Duodenal mucosa (tissue), 2 donors: ENCODE data around the gene UVRAG.
"Not testable (repeated sequence)": the region's sequence is repeated elsewhere in the genome, so short reads cannot be mapped to it uniquely, and the experiment has no call there.

Experiments
- H3K27ac ChIP-seq: one replicate; pipeline ENCODE4 v1.7.0; 2013; ENCODE audit warnings: low read depth, low read length
- H3K27me3 ChIP-seq, 2 donors: one replicate each; pipeline ENCODE4 v1.7.0; 2013; ENCODE audit warnings: low read length in 2 of 2, control low read depth in 1 of 2; ENCODE audit not compliant: insufficient read depth in 2 of 2, control insufficient read depth in 1 of 2
- H3K36me3 ChIP-seq, 2 donors: one replicate each; pipeline ENCODE4 v1.7.0; 2013; ENCODE audit warnings: low read length in 2 of 2, control low read depth in 1 of 2; ENCODE audit not compliant: insufficient read depth in 2 of 2, control insufficient read depth in 1 of 2
- H3K4me1 ChIP-seq, 2 donors: one replicate each; pipeline ENCODE4 v1.7.0; 2013; ENCODE audit warnings: low read length in 2 of 2, control low read depth in 1 of 2; ENCODE audit not compliant: insufficient read depth in 2 of 2, control insufficient read depth in 1 of 2
- H3K4me3 ChIP-seq, 2 donors: one replicate each; pipeline ENCODE4 v1.7.0; 2013; ENCODE audit warnings: low read length in 2 of 2, low read depth in 1 of 2
- H3K9ac ChIP-seq, 2 donors: one replicate each; pipeline ENCODE4 v1.7.0; 2013; ENCODE audit warnings: low read length in 2 of 2, low read depth in 1 of 2
- H3K9me3 ChIP-seq, 2 donors: one replicate each; pipeline ENCODE4 v1.7.0; 2013; ENCODE audit warnings: low read length in 2 of 2, control low read depth in 1 of 2; ENCODE audit not compliant: control insufficient read depth in 1 of 2

UVRAG gene

DNA sequence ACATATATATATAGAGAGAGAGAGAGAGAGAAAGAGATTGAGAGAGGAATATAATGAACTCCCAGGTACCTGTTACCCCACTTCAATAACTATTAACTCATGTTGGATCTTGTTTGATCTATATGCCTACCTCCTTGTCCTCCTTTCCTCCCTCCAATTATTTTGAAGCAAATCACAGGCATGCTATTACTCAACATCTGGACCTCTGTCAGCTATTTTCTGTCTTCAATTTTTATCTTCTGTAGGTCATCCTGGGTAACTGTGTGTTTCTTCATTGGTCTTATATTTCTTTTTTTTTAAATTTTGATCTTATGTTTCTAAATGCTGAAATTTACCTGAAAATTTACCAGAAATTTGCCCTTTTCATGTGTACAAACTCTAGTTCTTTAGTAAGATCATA is 24.8 kb downstream of the UVRAG start:
- H3K9me3 ChIP-seq = no peaks in the 10 kb centered on the region
- no peaks in the 10 kb centered on the region for H3K4me1 ChIP-seq
- no peak overlapping the region for H3K9ac ChIP-seq
- no peaks in the 10 kb centered on the region for H3K36me3 ChIP-seq
- H3K4me3 ChIP-seq = no peak overlapping the region
- H3K27me3 ChIP-seq = no peaks in the 10 kb centered on the region
- H3K27ac ChIP-seq = no peak overlapping the region

DNA sequence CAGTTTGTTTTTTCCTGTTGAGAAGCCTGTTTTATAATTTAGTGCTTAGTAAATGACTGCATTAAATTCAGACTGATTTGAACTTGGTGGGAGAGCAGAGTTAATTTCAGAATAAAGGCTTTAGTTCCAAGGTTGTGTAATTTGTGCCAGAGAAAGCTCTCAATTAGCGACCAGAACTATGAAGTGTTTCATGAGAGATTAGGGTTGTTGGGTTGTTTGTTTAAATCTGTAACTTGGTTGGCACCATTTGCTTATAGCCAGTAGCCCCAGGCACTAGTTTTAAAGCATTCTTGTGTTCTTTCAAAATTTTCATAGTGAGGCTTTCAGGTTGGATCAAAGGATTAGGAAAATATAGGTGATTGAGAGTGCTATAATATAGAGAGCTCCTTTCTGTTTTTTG is 25.5 kb downstream of the UVRAG start:
- no peaks in the 10 kb centered on the region for H3K9me3 ChIP-seq
- no peaks in the 10 kb centered on the region for H3K27me3 ChIP-seq
- no peak overlapping the region for H3K9ac ChIP-seq
- no peaks in the 10 kb centered on the region for H3K36me3 ChIP-seq
- no peaks in the 10 kb centered on the region for H3K4me1 ChIP-seq
- H3K27ac ChIP-seq = no peak overlapping the region
- H3K4me3 ChIP-seq = no peak overlapping the region

DNA sequence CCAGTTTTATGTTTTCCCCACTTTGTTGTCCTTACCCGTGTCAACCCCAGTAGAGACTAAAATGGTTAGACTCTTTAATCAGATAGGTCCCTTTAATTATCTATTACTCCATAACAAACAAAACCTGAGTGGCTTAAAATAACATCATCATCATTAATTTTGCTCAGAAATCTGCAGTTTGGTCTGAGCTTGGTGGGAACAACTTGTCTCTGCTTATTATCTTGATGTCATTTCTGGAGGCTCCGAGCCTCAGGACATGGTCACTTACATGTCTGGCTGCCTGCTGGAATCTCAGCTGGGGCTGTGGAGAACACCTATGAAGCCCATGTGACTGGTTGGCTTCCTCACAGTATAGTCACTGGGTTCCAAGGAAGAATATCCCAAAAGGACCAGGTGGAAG is 26.7 kb downstream of the UVRAG start:
- Histone ChIP-seq H3K9me3 (no peaks in the 10 kb centered on the region), H3K27ac (no peak overlapping the region), H3K9ac (no peak overlapping the region), H3K27me3 (no peaks in the 10 kb centered on the region), H3K36me3 (no peaks in the 10 kb centered on the region), H3K4me1 (no peaks in the 10 kb centered on the region), H3K4me3 (no peak overlapping the region)

DNA sequence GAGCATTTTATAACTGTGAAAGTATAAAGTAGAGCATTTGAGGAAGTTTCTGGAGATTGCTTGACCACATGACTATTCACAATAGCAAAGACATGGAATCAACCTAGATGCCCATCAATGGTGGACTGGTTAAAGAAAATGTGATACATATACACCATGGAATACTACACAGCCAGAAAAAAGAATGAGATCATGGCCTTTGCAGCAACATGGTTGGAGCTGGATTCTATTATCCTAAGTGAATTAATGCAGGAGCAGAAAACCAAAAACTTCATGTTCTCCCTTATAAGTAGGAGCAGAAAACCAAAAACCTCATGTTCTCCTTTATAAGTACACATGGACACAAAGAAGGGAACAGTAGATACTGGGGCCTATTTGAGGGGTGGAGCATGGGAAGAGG is 30.3 kb downstream of the UVRAG start:
- no peaks in the 10 kb centered on the region for H3K36me3 ChIP-seq
- H3K9me3 ChIP-seq = no peaks in the 10 kb centered on the region
- no peaks in the 10 kb centered on the region for H3K4me1 ChIP-seq
- H3K27ac ChIP-seq = no peak overlapping the region
- no peaks in the 10 kb centered on the region for H3K27me3 ChIP-seq
- H3K9ac ChIP-seq = no peak overlapping the region
- H3K4me3 ChIP-seq = no peak overlapping the region

DNA sequence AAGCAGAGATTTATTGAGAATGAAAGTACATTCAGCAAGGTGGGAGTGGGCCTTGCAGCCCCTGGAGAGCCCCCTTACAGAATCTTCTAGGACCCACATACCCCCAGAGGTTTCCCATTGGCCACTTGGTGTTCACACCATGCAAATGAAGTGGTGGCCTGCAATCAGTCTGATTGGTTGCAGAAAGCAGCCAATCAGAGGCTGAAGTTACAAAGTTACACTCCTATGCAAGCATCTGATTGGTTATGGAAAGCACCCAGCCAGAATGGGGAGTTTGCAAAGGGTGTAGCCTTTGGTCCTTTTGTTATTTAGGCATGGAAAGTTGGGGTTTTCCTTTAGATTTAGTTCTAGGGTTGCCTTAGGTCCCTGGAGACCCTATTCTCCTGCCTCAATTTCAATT is 34.9 kb downstream of the UVRAG start:
- H3K4me1 ChIP-seq = no peaks in the 10 kb centered on the region
- H3K4me3 ChIP-seq = no peak overlapping the region
- H3K27me3 ChIP-seq = no peaks in the 10 kb centered on the region
- H3K36me3 ChIP-seq = no peaks in the 10 kb centered on the region
- no peak overlapping the region for H3K27ac ChIP-seq
- no peaks in the 10 kb centered on the region for H3K9me3 ChIP-seq
- H3K9ac ChIP-seq = no peak overlapping the region

DNA sequence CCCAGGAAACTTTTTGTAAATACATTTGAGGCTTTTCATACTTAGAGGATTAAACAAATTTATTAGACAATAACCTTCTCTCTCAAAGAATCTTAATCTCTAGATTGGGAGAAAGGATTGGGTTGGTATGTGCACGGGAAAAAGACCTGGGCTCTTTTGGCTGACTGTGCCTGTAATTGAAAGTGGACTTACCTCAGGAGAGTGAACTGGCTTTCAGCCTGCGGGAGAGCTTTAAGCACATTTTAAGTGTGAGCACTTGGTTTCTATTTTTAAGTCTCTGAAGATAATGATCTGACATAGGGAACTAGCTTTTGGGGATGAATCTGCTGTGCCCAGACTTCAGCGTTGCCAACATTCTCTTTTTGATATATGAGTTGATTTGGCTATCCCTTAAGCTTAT is 35.8 kb downstream of the UVRAG start:
- Histone ChIP-seq H3K4me3 (no peak overlapping the region), H3K36me3 (no peaks in the 10 kb centered on the region), H3K9me3 (no peaks in the 10 kb centered on the region), H3K27ac (no peak overlapping the region), H3K4me1 (no peaks in the 10 kb centered on the region), H3K27me3 (no peaks in the 10 kb centered on the region), H3K9ac (no peak overlapping the region)

DNA sequence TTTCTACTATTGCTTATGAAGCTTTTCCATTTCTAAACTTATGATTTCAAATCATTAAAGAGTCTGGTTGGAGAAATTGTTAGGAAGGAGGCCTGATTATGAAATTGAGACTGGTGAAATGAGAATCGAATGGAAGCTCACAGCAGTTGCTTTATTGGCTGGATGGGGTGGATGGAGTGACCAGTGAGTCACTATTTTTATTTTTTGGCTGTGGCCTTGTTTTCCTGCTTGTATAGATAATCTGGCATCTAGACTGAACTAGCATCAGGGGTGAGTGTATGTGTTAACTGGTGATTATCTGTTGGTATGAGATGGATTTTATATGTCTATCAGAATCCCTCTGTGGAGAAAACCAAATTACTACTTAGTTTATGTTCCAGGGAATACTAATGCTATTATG is 36.2 kb downstream of the UVRAG start:
- Histone ChIP-seq H3K27ac (no peak overlapping the region), H3K36me3 (no peaks in the 10 kb centered on the region), H3K27me3 (no peaks in the 10 kb centered on the region), H3K4me3 (no peak overlapping the region), H3K4me1 (no peaks in the 10 kb centered on the region), H3K9me3 (no peaks in the 10 kb centered on the region), H3K9ac (no peak overlapping the region)

DNA sequence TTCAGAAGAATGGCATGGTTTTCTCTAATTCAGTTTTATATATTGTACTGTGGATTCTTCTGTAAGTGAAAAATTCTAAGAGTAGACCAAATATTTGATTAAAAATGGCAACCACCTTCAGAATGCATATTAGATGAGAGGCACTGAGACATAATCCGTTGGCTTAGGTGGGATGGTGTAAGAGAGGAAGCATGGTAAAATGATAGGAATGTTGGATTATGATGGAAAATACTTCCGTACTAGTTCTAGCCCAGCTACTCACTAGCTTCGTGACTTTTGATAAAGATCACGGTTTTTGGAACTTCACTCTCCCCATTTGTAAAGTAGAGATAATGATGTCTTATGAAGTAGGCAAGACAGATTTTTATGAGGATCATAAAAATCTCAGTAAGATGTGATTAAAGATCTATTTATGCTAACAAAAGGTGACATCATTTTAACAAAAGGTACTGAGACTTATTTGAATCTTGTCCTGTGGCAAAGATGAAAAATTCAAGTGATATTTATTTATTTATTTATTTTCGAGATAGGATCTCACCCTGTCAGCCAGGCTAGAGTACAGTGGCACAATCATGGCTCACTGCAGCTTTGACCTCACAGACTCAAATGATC is 37.5 kb downstream of the UVRAG start:
- Histone ChIP-seq H3K27me3 (no peaks in the 10 kb centered on the region), H3K4me3 (no peak overlapping the region), H3K36me3 (no peaks in the 10 kb centered on the region)

DNA sequence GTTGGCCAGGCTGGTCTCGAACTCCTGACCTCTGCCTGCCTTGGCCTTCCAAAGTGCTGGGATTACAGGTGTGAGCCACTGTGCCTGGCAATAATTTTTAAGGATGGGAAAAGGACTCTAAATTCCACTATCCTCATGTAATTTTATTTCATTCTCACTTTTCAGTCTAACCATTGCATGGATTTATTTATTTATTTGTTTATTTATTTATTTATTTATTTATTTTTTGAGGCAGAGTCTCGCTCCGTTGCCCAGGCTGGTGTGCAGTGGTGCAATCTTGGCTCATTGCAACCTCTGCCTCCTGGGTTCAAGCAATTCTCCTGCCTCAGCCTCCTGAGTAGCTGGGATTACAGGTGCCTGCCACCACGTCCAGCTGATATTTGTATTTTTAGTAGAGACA is 38.6 kb downstream of the UVRAG start:
- H3K9me3 ChIP-seq, H3K27me3 ChIP-seq, H3K27ac ChIP-seq, H3K4me1 ChIP-seq, H3K9ac ChIP-seq, H3K4me3 ChIP-seq, H3K36me3 ChIP-seq: not testable (repeated sequence)

More for the DNA sequence above, 37.5 kb downstream of the UVRAG start:
- H3K9me3 ChIP-seq = no peaks in the 10 kb centered on the region
- H3K27ac ChIP-seq = no peak overlapping the region
- H3K9ac ChIP-seq = no peak overlapping the region
- H3K4me1 ChIP-seq = no peaks in the 10 kb centered on the region

DNA sequence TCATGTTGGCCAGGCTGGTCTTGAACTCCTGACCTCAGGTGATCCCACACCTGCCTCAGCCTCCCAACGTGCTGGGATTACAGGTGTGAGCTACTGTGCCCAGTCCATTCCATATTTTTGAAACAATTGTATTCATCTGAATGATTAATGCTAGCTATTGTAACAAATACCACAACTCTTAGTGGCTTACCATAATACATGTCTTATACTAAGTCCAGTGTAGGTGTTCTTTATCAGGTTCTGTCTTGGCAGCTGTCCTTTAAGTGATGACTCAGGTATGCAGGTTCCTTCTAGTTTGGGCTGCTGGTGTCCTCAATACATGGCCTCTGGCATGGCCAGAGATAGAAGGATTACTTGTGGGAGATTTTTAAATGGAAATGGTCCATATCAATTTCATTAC is 39.0 kb downstream of the UVRAG start:
- Histone ChIP-seq H3K4me3 (no peak overlapping the region), H3K27ac (no peak overlapping the region), H3K27me3 (no peaks in the 10 kb centered on the region), H3K4me1 (no peaks in the 10 kb centered on the region), H3K36me3 (no peaks in the 10 kb centered on the region), H3K9me3 (no peaks in the 10 kb centered on the region), H3K9ac (no peak overlapping the region)

DNA sequence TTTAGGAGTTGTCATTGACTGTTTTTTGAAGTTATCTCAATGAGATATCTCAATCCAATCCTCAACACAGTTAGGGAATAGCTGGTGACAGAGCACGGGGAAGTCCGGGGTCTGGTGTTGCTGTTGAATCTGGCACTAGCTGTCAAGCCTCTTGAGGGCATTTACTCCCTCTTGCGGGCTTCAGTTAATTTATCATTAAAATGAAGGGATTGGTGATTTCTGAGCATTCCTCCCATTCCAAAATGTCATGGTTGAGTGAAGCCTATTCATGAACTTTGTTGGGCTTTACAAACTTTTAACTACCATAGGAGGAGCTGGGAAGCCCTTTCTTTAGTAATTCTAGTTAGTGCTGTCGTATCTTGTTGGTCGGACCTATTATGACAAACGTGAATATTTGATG is 40.2 kb downstream of the UVRAG start:
- Histone ChIP-seq H3K36me3 (no peaks in the 10 kb centered on the region), H3K4me3 (no peak overlapping the region), H3K27ac (no peak overlapping the region), H3K27me3 (no peaks in the 10 kb centered on the region), H3K9ac (no peak overlapping the region), H3K9me3 (no peaks in the 10 kb centered on the region), H3K4me1 (no peaks in the 10 kb centered on the region)
